Fibroblast of lung (primary cell): ENCODE data around the gene CADPS. TPM values are rescaled to one million over a fixed set of nuclear protein-coding genes. Genes with fewer than 3 reads are reported as not detected.
A peak's percentile ranks its signal among the peaks of the same experiment; 100 is the strongest.

Experiments
- DNase-seq, 2 donors: peaks; one replicate each; pipeline versions ENCODE4 v3.0.0 to v3.0.0-alpha.2; 2010; ENCODE audit warnings: low read depth in 2 of 2
- H2AFZ ChIP-seq: 2 replicates; pipeline ENCODE4 v1.5.1; 2012; ENCODE audit warnings: low read length, control low read depth, inconsistent platforms
- H3K27ac ChIP-seq: 2 replicates; pipeline ENCODE4 v1.5.1; 2011; ENCODE audit warnings: low read length, control low read depth; ENCODE audit not compliant: insufficient read depth
- H3K27me3 ChIP-seq: 2 replicates; pipeline ENCODE4 v1.5.1; 2011; ENCODE audit warnings: mild to moderate bottlenecking, low read length; ENCODE audit not compliant: control insufficient read depth, insufficient read depth
- H3K36me3 ChIP-seq: 2 replicates; pipeline ENCODE4 v1.5.1; 2011; ENCODE audit warnings: low read length; ENCODE audit not compliant: control insufficient read depth, insufficient read depth
- H3K4me1 ChIP-seq: 2 replicates; pipeline ENCODE4 v1.5.1; 2011; ENCODE audit warnings: low read length; ENCODE audit not compliant: control insufficient read depth, insufficient read depth; ENCODE audit errors: extremely low read depth
- H3K4me2 ChIP-seq: 2 replicates; pipeline ENCODE4 v1.5.1; 2011; ENCODE audit warnings: low read length, control low read depth; ENCODE audit not compliant: insufficient read depth; ENCODE audit errors: extremely low read depth
- H3K4me3 ChIP-seq, 4 experiments: fragments of 200-600 bp in 1 of 4; sonication (generic) in 1 of 4; replicated peaks in 1 of 4; 2 replicates each; pipeline ENCODE4 v1.5.1; 2011 to 2016; ENCODE audit warnings: low read length in 4 of 4, low read depth in 3 of 4, mild to moderate bottlenecking in 3 of 4, control low read depth in 2 of 4, inconsistent platforms in 1 of 4, mixed read lengths in 1 of 4; ENCODE audit not compliant: insufficient read depth in 1 of 4; ENCODE audit errors: control extremely low read depth in 1 of 4
- H3K79me2 ChIP-seq: 2 replicates; pipeline ENCODE4 v1.5.1; 2012; ENCODE audit warnings: mild to moderate bottlenecking, low read length, inconsistent platforms; ENCODE audit not compliant: control insufficient read depth, insufficient read depth
- H3K9ac ChIP-seq: 2 replicates; pipeline ENCODE4 v1.5.1; 2011; ENCODE audit warnings: mild to moderate bottlenecking, low read length, control low read depth; ENCODE audit not compliant: insufficient read depth
- H3K9me3 ChIP-seq: 2 replicates; pipeline ENCODE4 v1.5.1; 2012; ENCODE audit warnings: low read depth, low read length; ENCODE audit not compliant: control insufficient read depth, insufficient read depth
- H4K20me1 ChIP-seq: 2 replicates; pipeline ENCODE4 v1.5.1; 2011; ENCODE audit warnings: low read length; ENCODE audit not compliant: control insufficient read depth, insufficient read depth; ENCODE audit errors: extremely low read depth
- CTCF ChIP-seq, 2 donors: IDR thresholded peaks in 1 of 2; conservative IDR thresholded peaks in 1 of 2; 1 replicate in 1 of 2; 2 replicates in 1 of 2; pipeline ENCODE4 v1.5.1; 2011 to 2012; ENCODE audit warnings: low read length in 2 of 2, control low read depth in 1 of 2, inconsistent platforms in 1 of 2, low read depth in 1 of 2, mild to moderate bottlenecking in 1 of 2
- EZH2 ChIP-seq: IDR thresholded peaks from 2 replicates; pipeline ENCODE4 v1.5.1; 2012; ENCODE audit warnings: low read length, control low read depth, mild to moderate bottlenecking; ENCODE audit errors: missing control alignments
- polyA plus RNA-seq, 2 donors: library from polyadenylated mRNA; depleted of rRNA in 1 of 2; stranded (reverse) in 1 of 2; unstranded in 1 of 2; fragments of >200 nt; gene quantifications; 2 replicates each; pipeline ENCODE4 v1.2.1, GENCODE V29; 2011 to 2012; ENCODE audit warnings: missing spikeins in 1 of 2
- total RNA-seq: library from RNA; depleted of rRNA; stranded (reverse); fragments of >200 nt; gene quantifications from 2 replicates; pipeline ENCODE4 v1.2.1, GENCODE V29; 2014

Gene CADPS
- total and polyA plus RNA-seq, 2 donors (not counting 1 experiment from before 2014, with no cell fraction given), result 2.3 to 63.1 TPM

GRCh38 chr3:62376454-62376720 lies 498.8 kb downstream of the CADPS start:
- H3K36me3 ChIP-seq, result no peaks in the 10 kb centered on the region
- no peak overlapping the region for H3K4me3 ChIP-seq
- H3K9ac ChIP-seq, result no peak overlapping the region
- TF ChIP-seq CTCF (conservative IDR thresholded peaks at IDR 0.05 in 1 of 2, IDR thresholded peaks at IDR 0.05 in 1 of 2; ENCODE audit: low read depth in 1 of 2, low read length in 2 of 2), result no peak
- TF ChIP-seq EZH2, result no peak
- no peaks in the 10 kb centered on the region for H3K79me2 ChIP-seq
- H3K9me3 ChIP-seq, result no peaks in the 10 kb centered on the region
- no peak overlapping the region for H3K27ac ChIP-seq
- no peaks in the 10 kb centered on the region for H3K4me1 ChIP-seq
- H3K4me2 ChIP-seq, result no peak overlapping the region
- H4K20me1 ChIP-seq, result no peaks in the 10 kb centered on the region
- no peak overlapping the region for H2AFZ ChIP-seq
- peaks cover 91% of the 10 kb centered on the region for H3K27me3 ChIP-seq
- no peak for DNase-seq

- Histone ChIP-seq H3K27ac (no peak overlapping the region), H3K36me3 (no peaks in the 10 kb centered on the region)
These were observed 499.4 kb downstream of the CADPS start for GRCh38 chr3:62375655-62376453.

More at GRCh38 chr3:62375655-62376453, 499.4 kb downstream of the CADPS start:
- DNase-seq, result no peak
- no peak overlapping the region for H3K9ac ChIP-seq
- no peaks in the 10 kb centered on the region for H3K4me1 ChIP-seq
- TF ChIP-seq CTCF (conservative IDR thresholded peaks at IDR 0.05 in 1 of 2, IDR thresholded peaks at IDR 0.05 in 1 of 2; ENCODE audit: low read depth in 1 of 2, low read length in 2 of 2) (no peak), EZH2 (peak; percentile 69)
- H3K4me2 ChIP-seq, result no peak overlapping the region
- H3K79me2 ChIP-seq, result no peaks in the 10 kb centered on the region
- H4K20me1 ChIP-seq, result no peaks in the 10 kb centered on the region
- peaks cover 91% of the 10 kb centered on the region for H3K27me3 ChIP-seq
- no peak overlapping the region for H3K4me3 ChIP-seq
- H2AFZ ChIP-seq, result no peak overlapping the region
- no peaks in the 10 kb centered on the region for H3K9me3 ChIP-seq
